Skeletal muscle satellite cell (primary cell): Measurements from ENCODE around the gene CASP9.

Source experiments
- small RNA-seq: library from RNA; depleted of rRNA; stranded (forward); fragments of <200 nt; gene quantifications from one replicate; pipeline ENCODE3, GENCODE V24; 2012

The CASP9 gene

Small RNA genes lying within 50 kb of the gene (small RNA-seq; reads per million reads assigned to genes)
- 0.77 reads per million, percentile 14 among the genes with 10 or more reads in this experiment for gene SCARNA21B
